HK-2 (cell line): Measurements from ENCODE around the gene TNNT1.
"Not testable (repeated sequence)": the region's sequence is repeated elsewhere in the genome, so short reads cannot be mapped to it uniquely, and the experiment has no call there.

Experiments
- DNase-seq: peaks from one replicate; pipeline ENCODE4 v3.0.0-alpha.2; 2018; ENCODE audit not compliant: unreplicated experiment

TNNT1 gene

DNA sequence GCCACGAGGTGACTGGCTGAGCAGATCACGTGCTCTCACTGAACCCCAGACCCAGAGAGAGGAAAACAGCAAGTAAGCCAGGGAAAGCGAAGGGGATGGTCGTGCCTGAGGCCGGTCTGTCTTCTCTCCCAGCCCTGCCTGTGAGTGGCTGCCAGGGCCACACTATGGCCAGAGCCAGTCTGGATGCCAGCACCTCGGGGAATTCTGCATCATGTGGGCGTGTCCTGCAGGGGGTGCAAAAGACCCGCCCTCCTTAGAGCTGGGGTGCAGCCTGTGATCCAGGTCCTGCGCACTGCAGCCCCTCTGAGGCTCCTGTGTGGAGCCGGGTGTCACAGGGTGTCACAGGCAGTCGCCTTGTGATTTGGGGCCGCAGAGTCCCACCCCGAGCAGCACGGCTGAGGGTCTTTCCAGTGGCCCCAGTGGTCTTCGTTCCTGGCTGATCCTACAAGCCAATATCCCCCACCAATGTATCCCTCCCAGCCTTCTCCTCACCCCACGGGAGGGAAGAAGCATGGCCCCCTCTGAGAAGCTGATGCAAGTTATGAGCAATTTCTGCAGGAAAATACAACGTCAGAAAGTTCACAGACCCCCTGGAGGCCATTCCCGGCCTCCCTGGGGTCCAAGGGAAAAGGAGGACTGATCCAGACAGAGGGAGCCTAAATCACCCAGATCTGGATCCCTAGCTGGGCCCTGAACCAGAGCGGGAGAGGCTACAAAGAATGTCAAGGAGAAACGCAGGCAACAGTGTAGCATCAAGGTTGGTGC is 39.3 kb downstream of the TNNT1 start:
- DNase-seq, result no peak

DNA sequence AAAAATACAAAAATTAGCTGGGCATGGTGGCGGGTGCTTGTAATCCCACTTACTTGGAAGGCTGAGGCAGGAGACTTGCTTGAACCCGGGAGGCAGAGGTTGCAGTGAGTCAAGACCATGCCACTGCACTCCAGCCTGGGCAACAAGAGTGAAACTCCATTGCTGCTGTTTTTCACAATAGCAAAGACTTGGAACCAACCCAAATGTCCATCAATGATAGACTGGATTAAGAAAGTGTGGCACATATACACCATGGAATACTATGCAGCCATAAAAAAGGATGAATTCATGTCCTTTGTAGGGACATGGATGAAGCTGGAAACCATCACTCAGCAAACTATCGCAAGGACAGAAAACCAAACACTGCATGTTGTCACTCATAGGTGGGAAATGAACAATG is 41.8 kb downstream of the TNNT1 start:
- not testable (repeated sequence) for DNase-seq

- DNase-seq, result no peak
Observed at GRCh38 chr19:55106591-55106990, 42.4 kb downstream of the TNNT1 start.

DNA sequence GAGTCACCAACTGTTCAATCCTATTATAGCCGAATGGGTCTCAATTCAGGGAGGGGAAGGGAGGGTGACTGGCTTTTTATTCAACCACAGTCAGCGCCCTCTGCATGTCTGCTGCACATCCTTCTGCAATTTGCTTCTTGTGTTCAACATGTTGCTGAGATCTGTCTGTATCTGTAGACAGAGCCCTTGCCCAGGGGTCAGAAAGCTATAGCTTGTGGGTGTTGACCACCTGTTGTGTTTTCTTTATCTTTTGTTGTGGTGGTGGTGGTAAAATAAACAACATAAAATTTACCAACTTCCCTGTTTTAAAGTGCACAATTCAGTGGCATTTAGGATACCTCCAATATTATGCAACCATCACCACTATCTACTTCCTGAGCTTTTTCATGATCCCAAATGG is 43.8 kb downstream of the TNNT1 start:
- no peak for DNase-seq

GRCh38 chr19:55103190-55103589 is 45.8 kb downstream of the TNNT1 start:
- no peak for DNase-seq

DNA sequence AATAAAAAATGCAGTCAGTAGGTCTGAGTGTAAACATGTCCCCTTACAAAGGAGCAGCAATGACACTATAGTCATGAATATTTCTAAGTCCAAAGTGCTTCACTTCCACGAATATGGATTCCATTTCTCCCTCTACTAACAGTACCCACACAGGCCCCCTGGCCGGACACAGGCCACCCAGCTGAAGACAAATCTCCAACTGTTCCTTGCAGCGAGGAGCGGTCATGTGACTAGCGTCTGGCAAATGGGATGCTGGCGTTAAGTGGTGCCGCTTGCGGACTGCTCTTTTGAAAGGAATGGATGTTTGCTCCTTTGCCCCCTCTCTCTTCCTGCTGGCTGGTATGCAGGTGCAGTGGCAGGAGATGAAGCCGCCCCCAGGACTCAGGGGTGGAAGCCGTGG is 47.7 kb downstream of the TNNT1 start:
- DNase-seq, result no peak

DNA sequence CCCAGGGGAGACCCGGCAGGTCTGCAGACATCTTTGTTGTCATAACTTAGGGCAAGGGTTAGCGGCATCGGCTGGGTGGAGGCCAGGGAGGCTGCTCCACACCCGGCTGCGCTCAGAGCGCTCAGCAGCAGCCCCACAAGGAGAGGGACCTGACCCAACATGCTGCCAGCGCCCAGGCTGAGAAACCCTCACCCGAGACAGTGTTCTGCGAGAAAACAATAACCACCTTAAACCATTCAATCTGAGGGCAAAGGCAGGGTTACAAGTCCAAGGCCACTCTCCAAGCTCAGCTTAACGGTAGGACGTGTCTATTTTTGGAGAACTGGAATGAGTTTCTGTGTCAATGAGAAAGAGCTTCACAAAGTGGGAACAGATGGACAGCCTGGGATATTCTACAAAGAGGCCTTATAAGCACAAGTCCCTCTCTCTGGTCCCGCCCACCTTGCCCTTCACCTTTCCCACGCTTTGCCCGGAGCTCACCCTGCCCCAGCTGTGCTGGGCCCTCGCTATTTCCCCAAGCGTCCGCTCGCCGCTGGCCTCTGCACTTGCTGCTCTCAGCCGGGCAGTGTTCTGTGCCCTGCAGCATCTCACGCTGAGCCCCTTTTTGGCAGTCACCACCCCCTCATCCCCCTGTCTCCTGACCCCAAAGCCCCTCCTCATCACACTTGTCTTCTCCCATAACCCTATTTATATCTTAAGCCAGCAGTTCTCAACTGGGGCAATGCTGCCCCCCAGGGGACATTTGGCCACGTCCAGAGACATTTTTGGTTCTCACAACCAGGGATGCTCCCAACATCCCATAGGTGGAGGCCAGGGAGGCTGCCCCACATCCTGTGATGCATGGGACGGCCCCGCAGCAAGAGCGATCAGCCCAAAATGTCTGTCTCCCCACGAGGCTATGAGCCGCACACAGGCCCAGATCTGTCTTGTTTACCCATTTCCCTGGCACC is 49.2 kb downstream of the TNNT1 start:
- no peak for DNase-seq

DNA sequence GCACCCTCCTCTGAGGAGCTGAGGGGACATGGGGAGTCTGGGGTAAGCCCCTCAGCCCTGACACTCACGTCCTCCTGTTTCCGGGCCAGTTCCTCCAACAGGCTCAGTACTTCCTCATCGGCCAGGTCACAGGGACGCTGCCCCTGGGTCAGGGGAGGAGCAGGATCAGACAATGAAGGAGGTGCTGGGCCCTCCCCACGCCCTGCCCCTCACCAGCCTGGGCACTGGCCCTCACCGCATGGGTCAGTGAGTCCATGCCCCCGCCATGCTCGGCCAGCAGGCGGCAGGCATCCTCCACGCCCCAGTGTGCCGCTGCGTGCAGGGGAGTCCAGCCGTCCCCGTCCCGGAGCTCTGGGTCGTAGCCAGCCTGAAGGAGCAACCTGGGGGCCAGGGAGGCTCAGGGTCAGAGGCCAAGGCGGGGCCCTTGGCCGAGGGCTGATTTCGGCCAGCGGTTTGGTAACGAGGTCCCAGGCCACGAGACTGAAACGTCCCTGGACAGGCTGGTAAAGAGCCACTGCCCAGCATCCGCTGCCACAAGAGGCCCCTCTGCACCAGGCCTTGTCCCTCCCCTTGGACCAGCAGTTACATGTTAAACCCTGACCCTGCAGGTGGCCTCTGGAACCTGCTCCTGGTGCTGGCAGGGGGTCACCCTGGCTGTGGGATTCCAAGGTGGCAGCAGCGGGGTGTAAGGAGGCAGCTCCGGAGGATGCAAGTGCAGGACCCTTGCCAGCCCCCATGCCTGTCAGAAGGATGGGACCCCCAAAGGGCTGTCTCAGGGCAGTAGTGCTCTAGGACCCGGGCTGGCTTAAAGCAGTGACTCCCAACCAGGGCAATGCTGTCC is 50.1 kb downstream of the TNNT1 start:
- no peak for DNase-seq

- no peak for DNase-seq
Observed at GRCh38 chr19:55097864-55098715, 50.9 kb downstream of the TNNT1 start.

GRCh38 chr19:55096061-55096701 is 52.8 kb downstream of the TNNT1 start:
- DNase-seq, result no peak

- DNase-seq, result no peak
Observed at GRCh38 chr19:55095260-55096060, 53.5 kb downstream of the TNNT1 start.

DNA sequence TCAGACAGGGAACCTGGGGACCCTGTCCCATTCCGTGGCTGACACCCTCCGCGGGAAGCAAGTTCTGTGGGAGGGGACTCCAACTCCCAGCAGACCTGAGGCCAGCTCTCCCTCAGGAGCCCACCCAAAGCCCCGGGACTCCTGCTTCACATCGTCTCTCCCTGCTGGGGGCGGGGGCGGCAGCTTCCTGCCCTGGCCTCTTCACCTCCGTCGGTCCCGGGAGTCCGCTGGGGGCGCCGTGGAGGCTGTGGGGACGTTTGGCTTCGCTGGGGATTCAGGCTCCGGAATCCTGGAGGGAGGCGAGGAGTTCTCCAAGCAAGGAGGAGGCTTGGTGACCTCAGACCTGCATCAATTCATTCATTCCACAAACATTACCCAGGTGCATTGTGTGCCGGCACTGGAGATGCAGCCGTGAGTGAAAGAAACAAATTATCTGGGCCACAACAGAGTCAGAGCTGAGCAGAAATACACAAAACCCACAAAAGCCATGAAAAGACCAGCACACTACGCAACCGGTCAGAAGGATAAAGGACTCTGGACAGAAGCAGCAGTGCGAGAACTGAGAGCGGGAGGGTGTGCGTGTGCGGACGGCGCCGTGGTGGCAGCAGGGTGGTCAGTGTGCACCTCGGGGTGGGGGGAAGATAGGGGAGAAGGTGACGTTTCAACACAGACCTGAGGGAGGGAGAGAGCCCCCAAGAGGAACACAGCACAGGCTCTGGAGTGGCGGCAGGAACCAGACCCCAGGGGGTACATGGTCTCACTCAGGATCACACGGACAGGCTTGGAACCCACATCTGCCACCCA is 54.3 kb downstream of the TNNT1 start:
- no peak for DNase-seq

- DNase-seq, result no peak
Observed at GRCh38 chr19:55092423-55093318, 56.3 kb downstream of the TNNT1 start.

DNA sequence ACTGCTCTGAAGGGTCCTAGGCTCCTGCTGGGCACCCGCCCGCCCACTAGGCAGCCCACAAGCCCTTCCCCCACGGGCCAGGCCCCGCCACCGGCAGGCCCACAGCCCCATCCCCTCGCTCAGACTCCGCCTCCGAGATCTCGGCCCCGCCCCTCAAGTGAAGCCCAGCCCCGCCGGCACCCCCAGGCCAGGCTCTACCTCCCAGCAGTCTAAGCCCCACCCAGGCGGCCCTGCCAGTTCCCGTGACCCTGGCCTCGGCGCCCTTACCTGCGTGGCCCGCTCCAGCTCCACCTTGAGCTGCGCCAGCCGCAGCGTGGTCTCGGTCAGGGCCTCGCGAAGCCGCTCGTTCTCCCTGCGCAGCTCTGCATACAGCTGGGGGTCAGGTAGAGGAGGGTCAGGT is 57.1 kb downstream of the TNNT1 start:
- no peak for DNase-seq

- DNase-seq, result no peak
Observed at GRCh38 chr19:55091126-55091910, 57.7 kb downstream of the TNNT1 start.

DNA sequence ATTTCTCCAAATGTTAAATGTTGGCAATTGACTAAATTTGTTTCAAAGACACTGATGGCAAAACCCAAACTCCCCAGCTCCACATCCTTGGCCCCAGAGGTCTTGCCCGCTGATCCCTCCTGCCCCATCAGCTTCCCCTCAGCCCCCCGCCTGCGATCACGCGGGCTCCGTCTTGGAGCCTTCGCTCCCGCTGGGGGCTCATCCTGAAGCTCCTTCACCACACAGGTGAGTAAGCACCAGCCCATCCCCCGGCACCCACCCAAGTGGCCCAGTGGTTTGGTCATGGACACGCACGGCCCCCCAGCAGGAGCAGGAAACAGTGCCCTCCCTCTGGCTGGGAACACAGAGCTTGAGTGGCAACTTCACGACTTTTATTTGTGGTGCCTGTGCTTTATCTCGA is 58.4 kb downstream of the TNNT1 start:
- no peak for DNase-seq

GRCh38 chr19:55089342-55089944 is 59.6 kb downstream of the TNNT1 start:
- DNase-seq, result no peak
